ENCODE results near the gene MAPK8IP2.
"Not testable (repeated sequence)": the region's sequence is repeated elsewhere in the genome, so short reads cannot be mapped to it uniquely, and the experiment has no call there.

MAPK8IP2 gene

DNA sequence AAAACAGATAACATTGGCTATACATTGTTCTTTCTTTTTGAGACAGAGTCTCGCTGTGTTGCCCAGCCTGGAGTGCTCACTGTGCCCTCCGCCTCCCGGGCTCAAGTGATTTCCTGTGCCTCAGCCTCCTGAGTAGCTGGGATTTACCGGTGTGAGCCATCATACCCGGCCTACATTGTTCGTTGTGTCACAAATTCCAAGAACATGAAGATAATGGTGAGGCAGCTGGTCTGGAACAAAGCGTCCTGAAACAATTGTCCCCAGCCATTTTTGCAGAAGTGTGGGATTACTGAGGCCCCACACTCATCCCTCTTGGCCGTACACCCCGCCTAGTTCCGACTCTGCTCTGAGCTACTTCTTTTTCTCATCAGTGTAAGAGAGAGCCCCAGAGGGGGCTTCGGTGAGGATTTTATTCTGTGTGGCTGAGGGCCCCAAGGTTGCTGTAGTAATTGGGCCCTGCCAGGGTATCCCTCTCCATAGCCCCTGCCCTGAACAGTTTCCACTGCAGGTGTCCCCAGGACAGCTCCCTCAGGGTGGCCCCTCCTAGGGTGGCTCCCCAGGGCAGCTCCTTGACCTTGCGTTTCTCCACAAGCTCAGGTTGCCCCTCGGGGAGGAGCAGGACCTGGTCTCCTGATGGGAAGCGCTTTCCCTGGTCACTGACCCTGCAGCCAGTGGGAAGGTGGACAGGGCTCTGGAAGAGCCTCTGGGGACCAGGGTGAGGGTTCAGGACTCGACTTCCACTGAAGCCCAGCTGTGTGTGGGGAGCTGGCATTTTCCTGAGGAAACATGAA lies 40.5 kb downstream of the MAPK8IP2 start:
- no peak for DNase-seq

DNA sequence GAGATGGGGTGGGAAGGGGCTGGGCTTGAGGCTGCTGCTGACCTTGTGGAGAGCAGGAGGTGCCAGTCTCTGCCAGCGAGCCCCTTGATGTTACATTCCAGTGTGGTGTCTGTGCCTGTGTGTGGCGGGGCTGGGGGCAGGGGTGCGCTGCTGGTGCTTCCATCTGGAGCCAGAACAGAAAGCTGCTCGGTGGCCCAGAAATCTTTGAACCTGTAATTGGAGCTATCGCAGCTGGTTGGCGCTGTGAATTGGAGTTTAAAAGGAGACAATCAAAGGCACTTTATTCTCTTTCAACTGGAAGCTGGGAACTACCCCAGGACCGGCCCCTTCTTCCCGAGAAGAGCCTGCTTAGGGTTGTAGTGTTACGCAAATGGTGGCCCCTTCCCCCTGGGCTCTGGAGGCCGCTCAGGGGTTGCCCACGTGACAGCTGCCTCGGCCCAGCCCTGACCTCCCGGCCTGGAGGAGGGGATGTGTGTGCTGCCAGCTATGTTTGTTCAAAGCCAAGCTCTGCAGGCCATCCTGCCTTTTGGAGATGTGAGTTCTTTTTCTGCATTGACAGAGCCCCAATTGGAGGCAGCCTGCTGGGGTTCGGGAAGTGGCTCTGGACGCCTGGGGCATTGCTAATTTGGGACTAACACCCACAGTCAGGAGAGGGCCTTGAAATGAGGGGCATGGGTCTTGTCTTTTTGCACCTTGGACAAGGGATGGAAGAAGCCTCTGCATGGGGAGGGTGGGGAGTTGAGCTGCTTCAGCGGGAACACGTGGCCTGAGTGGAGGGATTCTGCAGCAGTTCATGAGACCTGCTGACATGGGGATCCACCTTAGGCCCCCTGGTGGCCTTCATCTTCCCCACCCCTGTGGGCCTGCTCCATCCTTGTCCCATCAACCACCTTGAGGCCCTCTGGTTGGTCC lies 41.4 kb downstream of the MAPK8IP2 start:
- no peak for DNase-seq

DNA sequence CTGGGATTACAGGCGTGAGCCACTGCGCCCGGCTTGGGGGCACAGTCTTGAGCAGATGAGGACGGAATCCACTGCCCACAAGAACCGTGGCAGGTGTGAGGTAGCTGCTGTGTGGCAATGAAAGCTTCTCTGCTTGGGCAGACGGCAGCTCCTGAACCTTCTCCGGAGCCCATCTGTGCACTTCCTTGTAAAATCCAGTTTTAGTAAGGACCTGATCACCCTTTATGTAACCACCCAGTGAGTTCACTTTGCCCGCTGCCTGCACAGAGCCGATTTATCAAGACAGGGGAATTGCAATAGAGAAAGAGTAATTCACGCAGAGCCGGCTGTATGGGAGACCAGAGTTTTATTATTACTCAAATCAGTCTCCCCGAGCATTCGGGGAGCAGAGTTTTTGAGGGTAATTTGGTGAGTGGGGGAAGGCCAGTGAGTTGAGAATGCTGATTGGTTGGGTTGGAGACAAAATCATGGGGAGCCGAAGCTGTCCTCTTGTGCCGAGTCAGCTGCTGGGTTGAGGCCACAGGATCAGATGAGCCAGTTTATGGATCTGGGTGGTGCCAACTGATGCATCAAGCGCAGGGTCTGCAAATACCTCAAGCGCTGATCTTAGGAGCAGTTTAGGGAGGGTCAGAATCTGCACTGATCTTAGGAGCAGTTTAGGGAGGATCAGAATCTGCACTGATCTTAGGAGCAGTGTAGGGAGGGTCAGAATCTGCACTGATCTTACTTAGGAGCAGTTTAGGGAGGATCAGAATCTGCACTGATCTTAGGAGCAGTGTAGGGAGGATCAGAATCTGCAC lies 42.6 kb downstream of the MAPK8IP2 start:
- DNase-seq, result not testable (repeated sequence)

DNA sequence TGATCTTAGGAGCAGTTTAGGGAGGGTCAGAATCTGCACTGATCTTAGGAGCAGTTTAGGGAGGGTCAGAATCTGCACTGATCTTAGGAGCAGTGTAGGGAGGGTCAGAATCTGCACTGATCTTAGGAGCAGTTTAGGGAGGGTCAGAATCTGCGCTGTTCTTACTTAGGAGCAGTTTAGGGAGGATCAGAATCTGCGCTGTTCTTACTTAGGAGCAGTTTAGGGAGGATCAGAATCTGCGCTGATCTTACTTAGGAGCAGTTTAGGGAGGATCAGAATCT lies 43.2 kb downstream of the MAPK8IP2 start:
- not testable (repeated sequence) for DNase-seq

DNA sequence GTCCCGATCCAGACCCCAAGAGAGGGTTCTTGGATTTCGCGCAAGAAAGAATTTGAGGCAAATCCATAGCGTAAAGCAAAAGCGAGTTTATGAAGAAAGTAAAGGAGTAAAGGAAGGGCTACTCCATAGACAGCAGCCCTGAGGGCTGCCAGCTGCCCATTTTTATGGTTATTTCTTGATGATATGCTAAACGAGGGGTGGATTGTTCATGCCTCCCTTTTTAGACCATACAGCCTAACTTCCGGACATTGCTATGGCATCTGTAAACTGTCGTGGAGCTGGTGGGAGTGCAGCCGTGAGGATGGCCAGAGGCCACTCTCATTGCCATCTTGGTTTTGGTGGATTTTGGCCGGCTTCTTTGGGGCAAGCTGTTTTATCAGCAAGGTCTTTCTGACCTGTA lies 52.7 kb downstream of the MAPK8IP2 start:
- DNase-seq, result no peak

DNA sequence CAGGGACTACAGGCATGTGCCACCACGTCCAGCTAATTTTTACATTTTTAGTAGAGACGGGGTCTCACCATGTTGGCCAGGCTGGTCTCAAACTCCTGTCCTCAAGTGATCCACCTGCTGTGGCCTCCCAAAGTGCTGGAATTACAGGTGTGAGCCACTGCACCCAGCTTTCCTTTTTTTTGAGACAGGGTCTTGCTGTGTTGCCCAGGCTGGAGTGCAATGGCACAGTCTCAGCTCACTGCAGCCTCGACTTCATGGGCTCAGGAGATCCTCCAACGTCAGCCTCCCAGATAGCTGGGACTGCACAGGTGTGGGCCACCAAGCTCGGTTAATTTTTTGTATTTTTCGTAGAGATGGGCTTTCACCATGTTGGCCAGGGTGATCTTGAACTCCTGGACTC lies 54.1 kb downstream of the MAPK8IP2 start:
- DNase-seq, result not testable (repeated sequence)

DNA sequence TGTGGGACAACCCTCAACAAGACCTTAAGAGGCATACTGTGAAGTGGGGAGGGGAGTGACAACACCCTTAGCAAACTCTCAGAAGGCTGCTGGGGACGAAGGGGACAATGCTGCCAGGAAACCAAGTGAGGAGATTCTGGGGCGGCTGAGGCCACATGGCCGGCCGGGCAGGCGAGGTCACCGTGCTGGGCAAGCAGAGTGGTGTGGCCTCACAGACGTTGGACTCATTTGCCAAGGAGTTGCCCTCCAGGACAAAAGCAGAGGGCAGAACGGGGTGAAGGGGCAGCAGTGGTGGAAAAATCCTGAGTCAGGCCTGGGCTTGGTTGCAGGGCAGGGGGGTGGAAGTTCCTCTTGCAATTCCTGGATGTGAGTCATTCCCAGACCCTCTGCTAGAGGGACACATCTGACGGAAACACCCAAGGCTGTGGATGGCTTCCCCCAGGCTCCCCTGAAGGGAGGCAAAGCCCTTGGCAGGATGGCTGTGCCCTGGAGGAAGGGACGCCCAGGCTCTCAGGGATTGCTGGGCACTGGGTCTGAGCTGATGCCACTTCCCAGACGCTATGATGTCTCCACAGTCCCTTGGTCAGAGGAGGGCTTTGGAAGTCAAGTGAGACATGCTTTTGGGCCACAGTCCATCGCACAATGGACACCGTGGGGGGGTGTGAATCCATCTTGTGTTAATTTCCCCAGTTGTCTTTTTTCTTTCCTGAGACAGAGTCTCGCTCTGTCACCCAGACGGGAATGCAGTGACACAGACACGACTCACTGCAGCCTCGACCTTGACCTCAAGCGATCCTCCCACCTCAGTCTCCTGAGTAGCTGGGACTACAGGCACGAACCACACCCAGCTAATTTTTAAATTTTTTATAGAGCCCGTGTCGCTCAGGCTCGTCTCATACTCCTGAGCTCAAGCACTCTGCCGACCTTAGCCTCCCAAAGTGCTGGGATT lies 55.8 kb downstream of the MAPK8IP2 start:
- no peak for DNase-seq

DNA sequence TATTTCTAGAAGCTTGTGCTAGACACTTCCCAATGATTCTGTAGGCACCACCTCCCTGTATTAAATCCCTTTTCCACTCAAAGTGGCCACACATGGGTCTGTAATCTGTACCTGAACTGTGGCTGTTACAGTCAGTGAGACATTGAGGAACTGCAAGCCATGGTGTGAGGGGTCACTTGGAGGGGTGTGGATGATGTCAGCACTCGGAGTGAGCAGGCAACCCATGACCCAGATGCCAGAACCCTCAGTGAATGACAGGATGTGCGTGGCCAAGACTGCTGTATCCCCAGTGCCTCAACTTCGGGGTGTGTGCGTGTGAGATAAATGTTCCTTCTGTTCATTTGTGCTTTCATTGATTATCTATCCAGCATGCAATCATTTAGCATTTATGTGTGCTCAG lies 57.3 kb downstream of the MAPK8IP2 start:
- DNase-seq, result no peak

DNA sequence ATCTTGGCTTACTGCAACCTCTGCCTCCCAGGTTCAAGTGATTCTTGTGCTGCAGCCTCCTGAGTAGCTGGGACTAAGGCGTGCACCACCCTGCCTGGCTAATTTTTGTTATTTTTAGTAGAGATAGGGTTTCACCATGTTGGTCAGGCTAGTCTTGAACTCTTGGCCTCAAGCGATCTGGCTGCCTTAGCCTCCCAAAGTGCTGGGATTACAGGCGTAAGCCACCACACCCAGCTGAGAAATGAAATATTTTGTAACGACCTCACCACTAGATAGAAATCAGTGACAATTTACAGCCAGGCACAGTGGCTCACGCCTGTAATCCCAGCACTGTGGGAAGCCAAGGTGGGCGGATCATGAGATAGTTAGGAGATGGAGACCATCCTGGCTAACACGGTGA lies 59.1 kb downstream of the MAPK8IP2 start:
- not testable (repeated sequence) for DNase-seq

DNA sequence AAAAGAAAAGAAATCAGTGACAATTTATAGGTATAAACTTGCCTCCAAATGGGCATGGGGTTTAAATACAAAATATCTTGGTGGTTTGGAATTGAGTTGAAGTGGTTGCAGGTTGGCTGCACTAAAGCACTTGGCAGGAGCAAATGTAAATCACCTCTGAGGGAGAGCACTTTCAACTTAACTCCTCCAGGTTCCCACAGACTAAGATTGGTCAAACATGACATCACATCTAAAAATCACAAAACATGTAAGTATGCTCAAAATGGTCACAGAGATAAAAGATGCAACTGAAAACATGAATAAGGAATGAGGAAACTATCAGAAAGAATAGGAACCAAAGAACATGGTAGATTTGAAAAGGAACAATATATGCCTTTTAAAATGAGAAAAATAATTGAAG lies 59.7 kb downstream of the MAPK8IP2 start:
- no peak for DNase-seq
